Measurements from ENCODE around the gene HEXA.

HEXA gene

DNA sequence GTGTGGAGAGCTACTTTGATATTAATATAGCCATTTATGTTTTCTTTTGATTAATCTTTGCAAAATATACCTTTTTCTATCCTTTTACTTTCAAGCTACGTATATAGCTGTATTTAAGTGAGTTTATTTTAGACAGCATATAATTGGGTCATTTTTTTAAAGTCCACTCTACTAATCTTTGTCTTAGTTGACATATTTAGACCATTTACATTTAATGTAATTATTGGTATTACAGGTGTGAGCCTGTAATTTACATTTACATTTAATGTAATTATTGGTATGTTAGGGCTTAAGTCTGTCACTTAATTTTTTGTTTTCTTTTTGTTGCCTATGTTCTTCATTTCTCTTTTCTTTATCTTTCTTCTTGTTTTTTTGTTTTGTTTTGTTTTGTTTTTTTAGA, 52.1 kb downstream of the HEXA start:
- DNase-seq (ENCODE audit: extremely low read depth in 1 of 2, low read depth in 1 of 2) = no peak

DNA sequence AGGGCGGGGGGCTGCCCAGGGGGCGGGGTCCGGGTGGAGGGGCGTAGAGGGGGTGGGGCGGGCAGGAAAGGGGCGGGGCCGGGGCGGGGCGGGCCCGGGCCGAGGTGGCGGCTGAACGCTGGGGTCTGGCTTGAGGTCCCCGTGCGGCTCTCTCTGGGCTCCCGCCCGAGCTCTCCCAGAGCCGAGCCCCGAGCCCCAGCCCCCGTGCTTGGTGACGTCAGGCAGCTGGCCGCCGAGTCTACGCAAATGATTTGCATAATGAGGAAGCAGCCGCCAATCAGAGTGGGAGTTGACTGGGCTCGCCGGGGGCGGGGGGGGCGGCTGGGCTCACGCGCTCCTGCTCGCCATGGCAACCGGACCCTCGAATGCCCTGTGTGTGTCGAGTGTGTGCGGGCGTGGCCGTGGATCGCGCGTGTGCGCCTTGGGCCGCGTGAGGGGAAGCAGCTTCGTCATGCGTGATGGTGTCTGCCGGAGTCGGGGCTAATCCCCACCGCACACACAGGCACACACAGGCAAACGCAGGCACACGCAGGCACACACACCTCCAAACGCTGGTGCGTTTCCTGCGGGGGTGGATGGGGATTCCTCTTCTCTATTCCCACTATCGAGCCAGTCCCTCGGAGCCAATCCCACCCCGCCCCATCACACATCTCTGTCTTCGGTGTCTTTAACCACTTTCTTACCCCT, 55.7 kb downstream of the HEXA start, which contains the start of gene CELF6:
CELF6 (minus strand) TSS at position 173 of the 687 bp plus-strand sequence. CDS start 283 bp downstream, outside the sequence.
- peak; percentile 44 to 65 for DNase-seq (ENCODE audit: extremely low read depth in 1 of 2, low read depth in 1 of 2)

DNA sequence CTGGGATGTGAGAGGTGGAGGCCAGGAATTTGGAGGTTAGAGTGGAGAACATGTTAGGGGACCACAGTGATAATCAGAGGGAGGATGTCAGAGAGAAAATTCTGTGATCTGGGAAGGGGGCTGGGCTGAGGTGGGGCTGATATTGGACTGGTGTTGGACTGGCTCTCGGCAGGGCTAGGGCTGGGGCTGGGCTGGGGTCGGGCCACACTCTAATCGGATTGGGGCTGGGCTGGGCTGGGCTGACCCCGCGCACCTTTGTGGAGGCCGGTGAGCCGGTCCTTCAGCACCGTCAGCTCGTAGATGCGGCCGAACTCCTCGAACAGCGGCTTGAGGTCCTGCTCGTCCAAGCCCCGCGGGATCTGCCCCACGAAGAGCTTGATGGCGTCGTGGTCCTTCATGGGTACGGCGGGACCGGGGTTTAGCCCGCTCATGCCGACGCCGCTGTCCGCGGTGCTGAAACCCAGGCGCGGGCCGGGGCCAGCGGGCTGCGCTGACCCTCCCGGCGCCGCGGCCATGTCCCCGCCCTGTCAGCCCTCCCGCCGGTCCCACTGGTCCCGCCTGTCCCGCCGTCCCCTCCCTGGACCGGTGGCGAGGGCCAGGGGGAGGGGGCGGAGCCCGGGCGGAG, 56.3 kb downstream of the HEXA start:
- peak in 1 of 2 donors; percentile 15 for DNase-seq (ENCODE audit: extremely low read depth in 1 of 2, low read depth in 1 of 2)

DNA sequence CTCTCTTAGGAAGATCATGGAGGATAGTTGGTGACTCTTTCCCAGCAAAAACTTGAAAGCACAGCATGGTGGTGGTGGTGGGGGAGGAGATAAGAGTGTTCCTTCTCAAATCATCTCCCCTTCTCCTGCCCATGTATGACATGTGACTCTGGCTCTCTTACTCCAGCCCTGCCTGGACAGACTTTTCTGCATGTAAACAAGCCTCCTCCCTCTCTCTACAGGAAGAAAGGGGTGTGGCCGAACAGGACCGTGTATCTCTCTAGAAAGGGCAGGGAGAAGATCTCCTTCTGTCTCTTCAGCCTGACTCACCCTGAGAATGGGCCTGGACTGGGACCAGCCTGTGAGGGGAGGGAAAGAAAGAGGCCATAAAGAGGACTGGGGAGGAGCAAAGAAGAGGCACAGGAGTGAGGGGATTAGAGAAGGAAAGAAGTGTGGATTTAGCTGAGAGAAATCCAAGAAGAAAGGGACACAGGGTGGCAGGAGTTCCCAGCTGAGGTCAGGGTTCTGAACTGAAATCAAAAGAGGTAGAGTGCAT, 57.3 kb downstream of the HEXA start:
- DNase-seq (ENCODE audit: extremely low read depth in 1 of 2, low read depth in 1 of 2) = no peak

DNA sequence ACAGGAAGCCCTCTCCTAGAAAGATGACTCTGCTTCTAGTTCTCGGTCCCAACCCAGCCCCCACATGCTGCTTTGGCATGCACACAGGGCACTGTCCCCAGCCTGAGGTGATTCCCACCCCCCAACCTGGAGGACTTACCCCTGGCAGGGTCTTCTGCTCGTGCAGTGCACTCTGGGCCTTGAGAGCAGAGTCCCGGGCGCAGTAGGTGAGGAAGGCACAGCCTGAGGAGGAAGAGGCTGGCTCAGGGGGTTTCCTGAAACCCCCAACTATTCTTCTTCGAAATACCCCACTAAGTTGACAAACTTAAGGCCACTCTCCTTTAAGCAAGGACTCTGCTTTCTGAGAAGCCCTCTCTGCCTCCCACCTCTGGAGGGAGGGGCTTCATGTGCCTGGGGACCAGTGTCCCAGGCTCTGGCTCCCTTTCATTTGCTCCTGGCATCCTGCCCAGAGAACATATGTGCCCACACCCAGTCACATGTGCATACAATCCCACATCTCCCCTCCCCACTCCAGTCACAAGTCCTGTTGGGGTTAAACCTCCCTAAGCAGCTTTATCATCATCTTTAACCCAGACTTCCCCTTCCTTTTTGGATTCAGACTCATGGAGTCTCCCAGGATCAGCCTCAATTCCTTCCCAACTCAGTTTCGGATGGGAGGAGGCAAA, 60.0 kb downstream of the HEXA start:
- no peak for DNase-seq (ENCODE audit: extremely low read depth in 1 of 2, low read depth in 1 of 2)

DNA sequence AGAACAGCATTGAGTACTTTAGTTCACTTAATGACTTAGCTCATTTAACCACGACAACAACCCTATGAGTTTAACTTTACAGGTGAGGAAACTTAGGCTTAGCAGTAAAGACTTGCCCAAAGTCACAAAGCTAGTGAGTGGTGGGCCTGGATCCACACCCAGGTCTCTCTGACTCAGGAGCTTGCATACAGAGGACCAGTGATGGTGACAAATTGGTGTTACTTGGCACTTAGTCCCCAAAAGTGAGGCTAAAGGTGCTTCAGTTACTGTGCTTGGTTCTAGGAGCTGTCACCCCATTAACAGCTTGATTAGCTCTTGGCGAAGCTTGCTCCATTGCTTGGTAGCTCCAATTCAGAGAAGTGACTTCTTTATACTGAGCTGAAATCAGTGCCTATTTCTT, 61.9 kb downstream of the HEXA start:
- DNase-seq (ENCODE audit: extremely low read depth in 1 of 2, low read depth in 1 of 2) = no peak

DNA sequence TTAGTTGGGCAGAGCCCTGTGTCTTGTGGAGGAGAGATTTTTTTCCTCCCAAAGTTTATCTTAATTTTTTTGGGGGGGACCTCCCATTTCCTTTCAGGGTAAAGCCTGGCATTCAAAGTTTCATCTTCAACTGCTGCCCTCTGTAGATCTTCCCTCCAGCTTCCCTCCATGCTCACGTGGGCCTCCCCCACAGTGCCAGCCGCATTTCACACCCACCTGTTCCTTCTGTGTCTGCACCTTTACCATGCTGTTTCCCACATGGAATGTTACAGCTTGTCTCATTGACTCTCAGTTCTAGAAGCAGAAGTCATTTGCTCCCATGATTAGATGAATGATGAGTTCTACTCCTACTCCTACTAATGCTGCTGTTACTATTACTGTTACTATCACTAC, 62.4 kb downstream of the HEXA start:
- no peak for DNase-seq (ENCODE audit: extremely low read depth in 1 of 2, low read depth in 1 of 2)

DNA sequence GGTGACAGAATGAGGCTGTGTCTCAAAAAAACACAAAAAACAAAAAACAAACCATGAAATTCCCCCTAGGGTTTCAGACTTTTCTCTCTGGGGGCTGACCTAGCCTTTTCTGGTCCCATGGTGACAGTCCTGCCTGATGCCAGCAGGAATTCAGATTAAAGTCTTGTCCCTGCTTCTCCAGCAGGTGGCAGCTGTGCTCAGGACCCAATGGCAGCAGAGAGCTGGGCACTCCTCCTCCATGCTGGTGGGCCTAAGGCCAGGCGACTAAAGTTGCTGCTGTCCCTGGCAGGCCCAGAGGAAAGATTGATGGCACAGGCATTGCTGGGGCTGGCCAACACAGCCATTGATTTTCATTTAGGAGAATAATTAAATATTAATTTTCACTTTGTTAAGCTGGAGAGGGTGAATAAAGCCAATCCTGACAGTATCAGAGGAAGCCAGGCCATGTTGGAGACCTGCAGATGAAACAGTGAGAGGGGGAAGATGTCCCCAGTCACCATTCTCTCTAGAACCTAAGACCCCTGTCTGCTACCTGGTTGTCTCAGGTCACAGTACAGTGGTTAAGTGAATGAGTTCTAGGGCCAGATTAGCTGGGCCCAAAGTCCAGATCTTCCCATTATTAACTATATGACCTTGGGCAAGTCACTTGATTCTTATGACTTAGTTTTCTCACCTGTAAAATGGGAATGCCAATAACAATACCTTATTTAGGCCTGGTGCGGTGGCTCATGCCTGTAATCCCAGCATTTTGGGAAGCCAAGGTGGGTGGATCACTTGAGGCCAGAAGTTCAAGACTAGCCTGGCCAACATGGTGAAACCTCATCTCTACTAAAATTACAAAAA, 63.0 kb downstream of the HEXA start:
- DNase-seq (ENCODE audit: extremely low read depth in 1 of 2, low read depth in 1 of 2) = peak in 1 of 2 donors; percentile 14

DNA sequence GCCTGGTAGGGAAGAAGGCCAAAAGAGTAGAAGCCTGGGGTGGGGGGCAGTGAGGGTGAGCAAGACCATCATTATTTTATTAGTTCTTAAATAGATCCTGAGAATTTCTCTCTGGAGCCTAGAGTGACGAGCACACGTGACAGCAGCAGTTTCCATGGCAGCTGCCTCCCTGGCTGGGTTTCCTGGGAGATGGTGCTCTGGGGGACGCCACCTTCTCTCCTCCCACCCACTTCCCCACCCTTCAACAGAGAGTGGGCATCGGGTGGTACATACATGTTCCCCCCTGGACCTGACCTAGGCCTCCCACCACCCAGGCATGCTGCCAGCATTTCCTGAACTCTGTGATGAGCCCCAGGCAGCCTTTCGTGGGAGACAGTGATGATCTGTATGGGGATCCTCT, 68.8 kb downstream of the HEXA start:
- no peak for DNase-seq (ENCODE audit: extremely low read depth in 1 of 2, low read depth in 1 of 2)

DNA sequence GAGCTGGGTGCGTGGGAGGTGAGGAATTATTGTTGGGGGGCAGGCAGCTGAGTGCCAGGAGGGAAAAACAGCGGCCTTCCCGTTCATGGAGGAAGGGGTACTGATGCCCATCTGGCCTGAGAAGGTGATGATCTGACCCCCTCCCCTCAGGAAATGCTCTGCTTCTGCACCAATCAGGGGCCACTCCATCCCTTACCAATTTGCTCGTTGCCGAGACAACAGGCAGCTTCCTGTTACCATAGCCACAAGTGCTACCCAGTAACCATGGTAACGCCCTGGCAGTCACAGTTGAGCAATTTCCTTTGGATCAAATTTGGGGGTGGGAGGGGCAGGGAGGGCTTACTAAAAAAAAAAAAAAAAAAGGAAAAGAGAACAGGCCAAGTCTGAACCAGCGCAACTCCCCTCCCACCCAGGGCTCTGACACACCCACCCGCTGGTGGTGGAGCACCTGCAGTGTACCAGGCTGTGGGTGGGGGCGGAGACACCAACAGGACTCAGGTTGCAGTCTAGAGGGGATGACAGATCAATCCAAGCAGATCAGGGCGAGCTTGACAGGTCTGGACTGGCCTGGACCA, 69.5 kb downstream of the HEXA start:
- peak in 1 of 2 donors; percentile 21 for DNase-seq (ENCODE audit: extremely low read depth in 1 of 2, low read depth in 1 of 2)

DNA sequence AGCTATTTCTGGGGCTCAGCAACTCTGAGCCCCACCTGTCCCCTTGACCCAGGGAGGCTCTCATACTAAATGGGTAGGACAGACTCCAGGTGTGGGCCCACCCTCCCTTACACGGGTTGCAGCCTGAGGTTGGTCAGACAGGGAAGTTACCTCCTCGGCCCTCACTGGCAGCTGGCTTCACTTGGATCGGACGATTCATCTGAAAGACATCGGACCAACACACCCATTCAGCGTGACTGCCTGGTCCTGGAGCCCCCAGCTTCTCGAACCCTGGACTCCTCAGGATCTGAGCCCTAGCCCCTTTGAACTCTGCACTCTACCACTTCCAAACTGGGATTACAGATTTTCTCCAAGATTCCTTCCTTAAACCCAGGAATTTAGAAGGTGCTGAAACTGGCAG, 71.2 kb downstream of the HEXA start:
- DNase-seq (ENCODE audit: extremely low read depth in 1 of 2, low read depth in 1 of 2) = no peak

DNA sequence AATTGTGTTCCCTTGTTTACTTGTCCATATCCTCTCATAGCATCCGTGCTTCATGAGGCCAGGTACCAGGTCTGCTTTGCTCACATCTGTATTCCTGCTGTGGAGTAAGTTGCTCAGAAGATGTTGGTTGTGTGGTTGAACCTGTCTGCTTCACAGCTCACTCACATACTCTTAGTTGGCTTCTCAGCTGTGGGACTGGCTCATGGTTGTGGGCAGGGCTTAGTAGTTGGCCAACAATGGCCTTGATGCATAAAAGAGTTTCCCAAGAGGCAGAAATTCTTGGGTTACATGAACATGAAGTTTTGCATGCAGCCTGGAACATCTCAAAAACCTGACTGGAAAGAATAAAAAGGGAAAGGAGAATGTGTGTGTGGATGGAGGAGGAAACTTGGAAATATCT, 72.9 kb downstream of the HEXA start:
- no peak for DNase-seq (ENCODE audit: extremely low read depth in 1 of 2, low read depth in 1 of 2)

Measured in stimulated activated CD8-positive, alpha-beta memory T cell treated with anti-CD3 and anti-CD28 coated beads, Interleukin-7, amount 100 ng/mL, for 48 hours (primary cell).